Measurements from ENCODE around the gene WTAP.

Gene WTAP

GRCh38 chr6:159691963-159692287 is 35.4 kb upstream of the WTAP start:
- TF ChIP-seq ELF4 (IDR thresholded peaks at IDR 0.05): no peak
- no peak for TF ChIP-seq FOXM1 (IDR thresholded peaks at IDR 0.05; ENCODE audit: borderline replicate concordance)
- no peak for TF ChIP-seq FOXA1 (IDR thresholded peaks at IDR 0.05)
- no peak for TF ChIP-seq PKNOX1 (IDR thresholded peaks at IDR 0.05)
- TF ChIP-seq NFRKB (IDR thresholded peaks at IDR 0.05): no peak
- no peak for TF ChIP-seq ARNT (IDR thresholded peaks at IDR 0.05)
- no peak for TF ChIP-seq CTBP1 (IDR thresholded peaks at IDR 0.05; ENCODE audit: borderline replicate concordance)
- DNase-seq (ENCODE audit: extremely low spot score): peak; percentile 16
- ChIA-PET POLR2A (interaction anchor here (0.8 to 3.5 kb wide), 6 partner anchors 9 to 98 kb away, joined by 4 to 25 read pairs (median 6); partner anchors contain the start of genes ACAT2, MRPL18, TCP1 and WTAP), CTCF (interaction anchor here (0.7 to 1.3 kb wide), 4 partner anchors 26 to 161 kb away, joined by 3 read pairs; no protein-coding TSS in a partner anchor)

GRCh38 chr6:159692303-159693127 is 34.8 kb upstream of the WTAP start:
- ChIA-PET CTCF (interaction anchor here (0.6 to 1.3 kb wide), 5 partner anchors 25 to 162 kb away, joined by 3 to 4 read pairs (median 3); no protein-coding TSS in a partner anchor), POLR2A (interaction anchor here (0.7 to 3.5 kb wide), 7 partner anchors 9 to 98 kb away, joined by 3 to 25 read pairs (median 5); partner anchors contain the start of genes ACAT2, MRPL18, TCP1 and WTAP)
- no peak; the same call in none of the 2 replicates for TF ChIP-seq L3MBTL2 (conservative IDR thresholded peaks at IDR 0.05)
- no peak for TF ChIP-seq TARDBP (IDR thresholded peaks at IDR 0.05)
- DNase-seq (ENCODE audit: extremely low spot score): peak; percentile 57

GRCh38 chr6:159693128-159693893 is 34.0 kb upstream of the WTAP start, which contains the start of gene SOD2:
SOD2 (minus strand) TSS chr6:159693241; CDS start chr6:159693167, 74 bp downstream.
- TF ChIP-seq PKNOX1 (IDR thresholded peaks at IDR 0.05) (peak; percentile 70), ARNT (IDR thresholded peaks at IDR 0.05) (0 out of 2 replicates have a peak, but pooled peaks have one; percentile 12), LEF1 (IDR thresholded peaks at IDR 0.05; ENCODE audit: borderline replicate concordance) (0 out of 2 replicates have a peak, but pooled peaks have one; percentile 37), FOXA1 (IDR thresholded peaks at IDR 0.05) (no peak)
- peak; percentile 91 for DNase-seq (ENCODE audit: extremely low spot score)
- ChIA-PET CTCF (no interaction called here), POLR2A (interaction anchor here (0.6 to 3.5 kb wide), 12 partner anchors 8 to 122 kb away, joined by 3 to 25 read pairs (median 3); partner anchors contain the start of genes MRPL18 and WTAP)

- POLR2A ChIA-PET: interaction anchor here (0.6 to 3.5 kb wide), 11 partner anchors 8 to 121 kb away, joined by 3 to 25 read pairs (median 3); partner anchors contain the start of genes MRPL18 and WTAP
- DNase-seq (ENCODE audit: extremely low spot score): no peak
- no peak for TF ChIP-seq ARNT (IDR thresholded peaks at IDR 0.05)
- no peak for TF ChIP-seq CTBP1 (IDR thresholded peaks at IDR 0.05; ENCODE audit: borderline replicate concordance)
- no peak for TF ChIP-seq PKNOX1 (IDR thresholded peaks at IDR 0.05)
- no peak for TF ChIP-seq ZNF384 (IDR thresholded peaks at IDR 0.05)
- CTCF ChIA-PET: no interaction called here
Measured at GRCh38 chr6:159693894-159694545, 33.3 kb upstream of the WTAP start.

- TF ChIP-seq PKNOX1 (IDR thresholded peaks at IDR 0.05): no peak
- TF ChIP-seq SP1 (IDR thresholded peaks at IDR 0.05): no peak
- TF ChIP-seq HDGF (IDR thresholded peaks at IDR 0.05; ENCODE audit: borderline replicate concordance): no peak
- TF ChIP-seq TARDBP (IDR thresholded peaks at IDR 0.05): no peak
- TF ChIP-seq NFRKB (IDR thresholded peaks at IDR 0.05): no peak
- no peak for TF ChIP-seq L3MBTL2 (conservative IDR thresholded peaks at IDR 0.05)
- TF ChIP-seq SUZ12 (IDR thresholded peaks at IDR 0.05): no peak
- TF ChIP-seq BHLHE40 (IDR thresholded peaks at IDR 0.05; ENCODE audit: borderline replicate concordance): no peak
- no peak for TF ChIP-seq FOXM1 (IDR thresholded peaks at IDR 0.05; ENCODE audit: borderline replicate concordance)
- TF ChIP-seq ELF4 (IDR thresholded peaks at IDR 0.05): no peak
- TF ChIP-seq ARNT (IDR thresholded peaks at IDR 0.05): no peak
- TF ChIP-seq ZNF384 (IDR thresholded peaks at IDR 0.05): no peak
- ChIA-PET POLR2A (interaction anchor here (0.8 to 1.8 kb wide), 6 partner anchors 31 to 159 kb away, joined by 3 to 13 read pairs (median 6); partner anchors contain the start of genes ACAT2, MRPL18, TCP1 and WTAP), CTCF (no interaction called here)
- DNase-seq (ENCODE audit: extremely low spot score): no peak
Measured at GRCh38 chr6:159695984-159696383, 31.3 kb upstream of the WTAP start.
